Mesodermal cell (in vitro differentiated cells): ENCODE measurements around the gene YPEL2.
A peak's percentile ranks its signal among the peaks of the same experiment; 100 is the strongest.

Experiments used
- H3K27ac ChIP-seq: 2 replicates; pipeline ENCODE4 v1.7.0; 2013; ENCODE audit warnings: mild to moderate bottlenecking, low read depth, low read length, moderate library complexity; ENCODE audit not compliant: severe bottlenecking
- H3K36me3 ChIP-seq: 2 replicates; pipeline ENCODE4 v1.7.1; 2013; ENCODE audit warnings: mild to moderate bottlenecking, low read length, moderate library complexity; ENCODE audit not compliant: control insufficient read depth, insufficient read depth
- H3K4me1 ChIP-seq: one replicate; pipeline ENCODE4 v1.7.1; 2013; ENCODE audit warnings: mild to moderate bottlenecking, low read length; ENCODE audit not compliant: insufficient read depth, control insufficient read depth, poor library complexity, severe bottlenecking
- H3K4me3 ChIP-seq: 2 replicates; pipeline ENCODE4 v1.7.0; 2013; ENCODE audit warnings: low read length, control low read depth, mild to moderate bottlenecking; ENCODE audit not compliant: insufficient read depth, poor library complexity, severe bottlenecking; ENCODE audit errors: extremely low read depth
- H3K9me3 ChIP-seq: 2 replicates; pipeline ENCODE4 v1.7.1; 2013; ENCODE audit warnings: mild to moderate bottlenecking, low read length, moderate library complexity; ENCODE audit not compliant: control insufficient read depth
- WGBS, 2 experiments: methylation state at CpG; one replicate each; pipeline ENCODE4 v1.1.5; 2013; ENCODE audit warnings: missing lambda C conversion rate in 2 of 2; ENCODE audit not compliant: insufficient coverage in 2 of 2; 5-methylcytosine and 5-hydroxymethylcytosine counted together

YPEL2 gene

GRCh38 chr17:59377410-59377809 lies 46.0 kb downstream of the YPEL2 start:
- H3K4me1 ChIP-seq: peaks cover 58% of the 10 kb centered on the region
- H3K36me3 ChIP-seq: peaks cover 68% of the 10 kb centered on the region
- no peak overlapping the region for H3K4me3 ChIP-seq
- no peaks in the 10 kb centered on the region for H3K9me3 ChIP-seq
- peak overlapping the region; percentile 83 for H3K27ac ChIP-seq
- 76 to 92% methylated on average over 2 to 3 of the region's 3 CpGs for WGBS, 2 experiments

GRCh38 chr17:59378675-59379074 lies 47.2 kb downstream of the YPEL2 start:
- H3K4me1 ChIP-seq: peaks cover 46% of the 10 kb centered on the region
- H3K27ac ChIP-seq: peak overlapping the region; percentile 83
- WGBS, 2 experiments: 90% methylated on average over 1 of the region's 4 CpGs; no CpG with 5 or more reads in 1 of the 2 experiments
- H3K9me3 ChIP-seq: no peaks in the 10 kb centered on the region
- peaks cover 62% of the 10 kb centered on the region for H3K36me3 ChIP-seq
- H3K4me3 ChIP-seq: no peak overlapping the region

- peaks cover 36% of the 10 kb centered on the region for H3K4me1 ChIP-seq
- H3K27ac ChIP-seq: no peak overlapping the region
- 100% methylated on average over 1 of the region's 3 CpGs for WGBS, 2 experiments
- H3K4me3 ChIP-seq: no peak overlapping the region
- H3K36me3 ChIP-seq: peaks cover 44% of the 10 kb centered on the region
- H3K9me3 ChIP-seq: no peaks in the 10 kb centered on the region
Measured at GRCh38 chr17:59380474-59380873, 49.0 kb downstream of the YPEL2 start.

- no peak overlapping the region for H3K4me3 ChIP-seq
- H3K4me1 ChIP-seq: peaks cover 29% of the 10 kb centered on the region
- H3K27ac ChIP-seq: peak overlapping the region; percentile 62
- no peaks in the 10 kb centered on the region for H3K9me3 ChIP-seq
- 89 to 99% methylated on average over 6 to 7 of the region's 8 CpGs for WGBS, 2 experiments
- H3K36me3 ChIP-seq: peaks cover 42% of the 10 kb centered on the region
Measured at GRCh38 chr17:59381716-59382570, 50.5 kb downstream of the YPEL2 start.

GRCh38 chr17:59383893-59384292 lies 52.4 kb downstream of the YPEL2 start:
- H3K9me3 ChIP-seq: no peaks in the 10 kb centered on the region
- H3K36me3 ChIP-seq: peaks cover 43% of the 10 kb centered on the region

GRCh38 chr17:59387351-59388068 lies 56.1 kb downstream of the YPEL2 start:
- Histone ChIP-seq H3K4me1 (peaks cover 20% of the 10 kb centered on the region), H3K9me3 (no peaks in the 10 kb centered on the region), H3K27ac (peak overlapping the region; percentile 47), H3K36me3 (peaks cover 57% of the 10 kb centered on the region), H3K4me3 (no peak overlapping the region)
- 86 to 96% methylated on average over 9 to 11 of the region's 11 CpGs for WGBS, 2 experiments

More at GRCh38 chr17:59383893-59384292, 52.4 kb downstream of the YPEL2 start:
- Histone ChIP-seq H3K27ac (no peak overlapping the region), H3K4me1 (peaks cover 30% of the 10 kb centered on the region), H3K4me3 (no peak overlapping the region)
- 90 to 100% methylated on average over 1 to 2 of the region's 4 CpGs for WGBS, 2 experiments

GRCh38 chr17:59388069-59388556 lies 56.7 kb downstream of the YPEL2 start:
- Histone ChIP-seq H3K27ac (no peak overlapping the region), H3K9me3 (no peaks in the 10 kb centered on the region), H3K4me1 (peaks cover 20% of the 10 kb centered on the region), H3K36me3 (peaks cover 62% of the 10 kb centered on the region), H3K4me3 (no peak overlapping the region)
- WGBS, 2 experiments: 87 to 92% methylated on average over 4 to 9 of the region's 9 CpGs

- Histone ChIP-seq H3K4me3 (no peak overlapping the region), H3K9me3 (no peaks in the 10 kb centered on the region), H3K27ac (no peak overlapping the region), H3K4me1 (peaks cover 20% of the 10 kb centered on the region), H3K36me3 (peaks cover 66% of the 10 kb centered on the region)
- 50 to 96% methylated on average over 2 to 4 of the region's 5 CpGs for WGBS, 2 experiments
Measured at GRCh38 chr17:59389066-59389465, 57.6 kb downstream of the YPEL2 start.

GRCh38 chr17:59391021-59391420 lies 59.6 kb downstream of the YPEL2 start:
- Histone ChIP-seq H3K4me1 (peaks cover 16% of the 10 kb centered on the region), H3K36me3 (peaks cover 73% of the 10 kb centered on the region), H3K4me3 (no peak overlapping the region), H3K9me3 (peaks cover 4% of the 10 kb centered on the region), H3K27ac (no peak overlapping the region)
- WGBS, 2 experiments: 89 to 95% methylated on average over 2 of the region's 4 CpGs

GRCh38 chr17:59392973-59393679 lies 61.7 kb downstream of the YPEL2 start:
- 100% methylated on average over 1 of the region's 7 CpGs; no CpG with 5 or more reads in 1 of the 2 experiments for WGBS, 2 experiments
- no peak overlapping the region for H3K27ac ChIP-seq
- peaks cover 12% of the 10 kb centered on the region for H3K4me1 ChIP-seq
- H3K9me3 ChIP-seq: peaks cover 4% of the 10 kb centered on the region
- H3K4me3 ChIP-seq: no peak overlapping the region
- H3K36me3 ChIP-seq: peaks cover 82% of the 10 kb centered on the region
